Esophagus mucosa (tissue), 1 donor: Measurements from ENCODE around the gene SLC25A17. TPM values are rescaled to one million over a fixed set of nuclear protein-coding genes. Genes with fewer than 3 reads are reported as not detected.

Experiments used
- total RNA-seq: library from RNA; stranded (reverse); gene quantifications from one replicate; pipeline ENCODE4 v1.2.4, GENCODE V29; 2023
- donor health status: DM: yes; HTN: yes; CAD: no.

The SLC25A17 gene
- total RNA-seq, 1 donor from 2014 or later, result 16.1 TPM

Other genes with a start within 250 kb of the SLC25A17 start
- 19.4 TPM for gene MRTFA, start 182.6 kb downstream of the SLC25A17 start, total RNA-seq
- not detected for gene MCHR1, start 139.9 kb downstream of the SLC25A17 start, total RNA-seq
- 120 TPM for gene ST13, start 37.3 kb upstream of the SLC25A17 start, total RNA-seq
- gene XPNPEP3, start 37.8 kb upstream of the SLC25A17 start, total RNA-seq, result 14.3 TPM
- gene DNAJB7, start 42.8 kb upstream of the SLC25A17 start, total RNA-seq, result not detected
- 56.0 TPM for gene RBX1, start 132.0 kb upstream of the SLC25A17 start, total RNA-seq